ENCODE data around the gene TBC1D2B. TPM values are rescaled to one million over a fixed set of nuclear protein-coding genes. Genes with fewer than 3 reads are reported as not detected.

The TBC1D2B gene
- total RNA-seq, 2 donors from 2014 or later = 54.0 to 58.5 TPM

- Histone ChIP-seq H3K36me3 (peaks cover 54% of the 10 kb centered on the region), H3K4me1 (ENCODE audit: control insufficient read depth in 1 of 2, low read depth in 2 of 2) (peaks cover 9 to 25% of the 10 kb centered on the region in 2 donors), H3K4me3 (no peak overlapping the region), H3K9me3 (no peaks in the 10 kb centered on the region), H3K27me3 (replicated peaks; ENCODE audit: insufficient read depth) (no peaks in the 10 kb centered on the region), H3K27ac (no peak overlapping the region)
- DNase-seq (ENCODE audit: low spot score) (no peak), ATAC-seq (ENCODE audit: insufficient number of reproducible peaks, low FRiP score, low read depth) (no peak)
- TF ChIP-seq, protein P1, sequence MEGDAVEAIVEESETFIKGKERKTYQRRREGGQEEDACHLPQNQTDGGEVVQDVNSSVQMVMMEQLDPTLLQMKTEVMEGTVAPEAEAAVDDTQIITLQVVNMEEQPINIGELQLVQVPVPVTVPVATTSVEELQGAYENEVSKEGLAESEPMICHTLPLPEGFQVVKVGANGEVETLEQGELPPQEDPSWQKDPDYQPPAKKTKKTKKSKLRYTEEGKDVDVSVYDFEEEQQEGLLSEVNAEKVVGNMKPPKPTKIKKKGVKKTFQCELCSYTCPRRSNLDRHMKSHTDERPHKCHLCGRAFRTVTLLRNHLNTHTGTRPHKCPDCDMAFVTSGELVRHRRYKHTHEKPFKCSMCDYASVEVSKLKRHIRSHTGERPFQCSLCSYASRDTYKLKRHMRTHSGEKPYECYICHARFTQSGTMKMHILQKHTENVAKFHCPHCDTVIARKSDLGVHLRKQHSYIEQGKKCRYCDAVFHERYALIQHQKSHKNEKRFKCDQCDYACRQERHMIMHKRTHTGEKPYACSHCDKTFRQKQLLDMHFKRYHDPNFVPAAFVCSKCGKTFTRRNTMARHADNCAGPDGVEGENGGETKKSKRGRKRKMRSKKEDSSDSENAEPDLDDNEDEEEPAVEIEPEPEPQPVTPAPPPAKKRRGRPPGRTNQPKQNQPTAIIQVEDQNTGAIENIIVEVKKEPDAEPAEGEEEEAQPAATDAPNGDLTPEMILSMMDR (IDR thresholded peaks at IDR 0.05) = no peak
These were observed 67.4 kb downstream of the TBC1D2B start for GRCh38 chr15:78010067-78010466.

DNA sequence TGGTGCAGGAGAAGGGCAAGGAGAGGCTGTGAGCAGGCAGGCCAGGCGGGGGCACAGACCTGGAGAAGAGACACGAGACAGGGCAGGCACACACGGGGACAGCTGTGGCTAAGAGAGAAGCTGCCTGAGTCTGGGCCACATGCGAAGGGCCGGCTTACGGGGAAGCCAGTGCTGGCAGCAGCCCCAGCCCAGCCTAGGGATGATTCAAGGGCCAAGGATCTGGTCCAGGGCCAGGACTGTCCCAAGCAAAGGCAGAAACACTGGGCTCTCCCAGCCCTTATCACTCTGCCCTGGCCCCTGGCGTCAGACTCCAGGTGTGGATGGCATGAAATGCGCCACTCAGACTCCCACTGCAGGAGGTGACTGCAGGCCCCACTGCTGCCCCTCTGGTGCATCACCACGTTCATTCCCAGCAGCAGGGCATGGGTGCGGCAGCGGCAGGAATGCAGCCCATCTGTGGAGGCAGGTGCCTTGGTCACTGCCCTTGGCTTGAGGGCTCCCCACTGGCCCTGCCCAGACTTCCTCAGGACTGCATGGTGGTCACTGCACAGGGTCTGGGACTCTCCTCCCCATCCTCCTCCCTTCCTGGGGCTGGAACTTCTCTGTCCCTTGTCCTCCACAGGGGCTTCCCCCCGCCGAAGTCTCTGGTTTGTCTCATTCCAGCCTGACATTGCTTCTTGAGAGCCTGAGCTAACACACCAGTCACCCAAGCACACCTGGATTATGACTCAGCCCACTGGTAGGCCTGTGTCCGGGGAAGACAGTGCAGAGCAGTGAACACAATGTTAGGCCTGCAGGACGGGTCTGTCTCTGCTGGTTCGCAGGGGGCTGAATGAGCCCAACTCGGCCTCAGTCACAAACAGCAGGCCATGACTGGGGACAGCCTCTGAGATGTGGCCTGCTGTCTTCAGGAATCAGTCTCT lies 69.3 kb downstream of the TBC1D2B start:
- Histone ChIP-seq H3K4me3 (no peak overlapping the region), H3K9me3 (no peaks in the 10 kb centered on the region), H3K27ac (no peak overlapping the region), H3K36me3 (peaks cover 42% of the 10 kb centered on the region), H3K27me3 (replicated peaks; ENCODE audit: insufficient read depth) (no peaks in the 10 kb centered on the region), H3K4me1 (ENCODE audit: control insufficient read depth in 1 of 2, low read depth in 2 of 2) (peaks cover 19 to 42% of the 10 kb centered on the region in 2 donors)
- ATAC-seq (ENCODE audit: insufficient number of reproducible peaks, low FRiP score, low read depth) (no peak), DNase-seq (ENCODE audit: low spot score) (no peak)
- TF ChIP-seq, protein P1 (IDR thresholded peaks at IDR 0.05) = no peak

DNA sequence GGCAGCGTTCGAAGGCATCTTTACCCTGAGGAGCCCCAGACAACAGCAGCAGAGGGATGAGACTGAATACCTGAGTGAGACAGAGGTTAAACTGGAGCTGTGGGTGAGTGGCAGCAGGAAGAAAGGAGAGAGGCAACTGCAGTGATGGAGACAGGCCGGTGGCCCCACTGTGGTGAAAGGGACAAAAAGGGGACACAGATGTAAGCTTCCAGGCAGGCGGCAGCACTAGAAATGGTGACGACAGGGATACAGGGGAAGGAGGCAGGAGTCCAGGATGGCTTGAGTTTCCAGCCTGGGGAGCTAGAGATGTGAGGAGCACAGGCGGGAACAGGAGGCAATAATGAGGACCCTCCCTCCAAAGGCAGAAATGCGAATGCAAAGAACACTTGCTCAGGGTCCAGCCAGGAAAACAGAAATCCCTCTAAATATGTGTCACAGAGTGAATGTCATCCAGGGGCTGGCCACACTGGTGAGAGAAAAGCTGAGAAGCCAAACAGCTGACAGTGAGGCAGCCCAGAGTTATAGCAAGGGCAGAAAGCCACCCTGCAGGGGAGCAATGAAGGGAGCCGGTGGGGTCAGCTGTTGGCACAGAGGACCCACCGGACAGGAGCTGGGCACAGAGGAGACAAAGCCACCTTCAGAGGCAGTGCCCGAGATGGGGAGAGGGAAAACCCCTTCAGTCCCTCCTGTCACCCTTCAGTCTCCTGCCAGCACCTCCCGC lies 70.1 kb downstream of the TBC1D2B start:
- ATAC-seq (ENCODE audit: insufficient number of reproducible peaks, low FRiP score, low read depth) (no peak), DNase-seq (ENCODE audit: low spot score) (no peak)
- Histone ChIP-seq H3K36me3 (peaks cover 43% of the 10 kb centered on the region), H3K9me3 (no peaks in the 10 kb centered on the region), H3K4me1 (ENCODE audit: control insufficient read depth in 1 of 2, low read depth in 2 of 2) (peaks cover 19 to 42% of the 10 kb centered on the region in 2 donors), H3K27me3 (replicated peaks; ENCODE audit: insufficient read depth) (no peaks in the 10 kb centered on the region), H3K27ac (no peak overlapping the region), H3K4me3 (no peak overlapping the region)
- TF ChIP-seq, protein P1 (IDR thresholded peaks at IDR 0.05) = no peak

DNA sequence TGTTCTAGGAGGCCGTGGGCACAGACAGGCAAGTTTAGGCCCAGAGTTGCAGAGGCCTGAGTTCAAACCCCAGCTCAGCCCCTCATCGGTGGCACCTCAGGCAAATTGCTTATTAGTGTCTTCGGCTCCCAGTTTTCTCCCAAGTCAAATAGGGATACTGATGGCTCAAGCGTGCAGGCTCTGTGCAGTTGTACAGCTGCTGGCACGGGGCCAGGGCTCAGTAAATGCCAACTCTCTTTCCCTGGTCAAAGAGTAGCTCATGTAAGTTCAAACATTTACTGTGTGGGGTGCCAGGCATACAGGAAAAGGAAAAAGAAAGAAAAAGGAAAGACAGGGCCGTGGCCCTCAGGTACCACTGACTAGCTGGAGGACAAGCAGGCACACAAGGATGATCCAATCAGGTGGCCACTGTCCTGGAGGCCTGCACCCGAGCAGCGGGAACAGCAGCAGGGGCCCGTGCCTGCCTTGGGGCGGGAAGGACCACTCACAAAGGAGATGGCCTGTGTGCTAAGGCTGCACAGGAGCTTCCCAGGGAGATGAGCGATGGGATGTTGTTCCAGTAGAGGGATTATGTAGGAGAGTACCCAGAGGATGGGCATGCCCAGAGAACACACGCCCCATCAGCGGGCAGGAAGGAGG lies 70.8 kb downstream of the TBC1D2B start:
- Histone ChIP-seq H3K4me1 (ENCODE audit: control insufficient read depth in 1 of 2, low read depth in 2 of 2) (peaks cover 19 to 42% of the 10 kb centered on the region in 2 donors), H3K9me3 (no peaks in the 10 kb centered on the region), H3K36me3 (peaks cover 44% of the 10 kb centered on the region), H3K4me3 (no peak overlapping the region), H3K27me3 (replicated peaks; ENCODE audit: insufficient read depth) (no peaks in the 10 kb centered on the region), H3K27ac (no peak overlapping the region)
- ATAC-seq (ENCODE audit: insufficient number of reproducible peaks, low FRiP score, low read depth) (no peak), DNase-seq (ENCODE audit: low spot score) (no peak)
- TF ChIP-seq, protein P1 (IDR thresholded peaks at IDR 0.05) = no peak
